Neural cell (in vitro differentiated cells): ENCODE results near the gene PARD3B. TPM values are rescaled to one million over a fixed set of nuclear protein-coding genes. Genes with fewer than 3 reads are reported as not detected.

Experiments
- H2AFZ ChIP-seq: fragments of 200-600, 300-800 bp; sonication (generic), shearing (Covaris generic); 2 replicates; pipeline ENCODE4 v1.6.0; 2014; ENCODE audit warnings: low read depth, mild to moderate bottlenecking, antibody characterized with exemption, low read length, moderate library complexity
- H3F3A ChIP-seq: fragments of 200-600 bp; shearing (Covaris generic); 2 replicates; pipeline ENCODE4 v1.6.1; 2016; ENCODE audit warnings: mild to moderate bottlenecking, moderate library complexity, mixed read lengths, antibody characterized with exemption, low read length; ENCODE audit not compliant: insufficient read depth, poor library complexity, severe bottlenecking
- H3K27ac ChIP-seq: fragments of 200-600, 300-800 bp; sonication (generic), shearing (Covaris generic); 2 replicates; pipeline ENCODE4 v1.5.1; 2014; ENCODE audit warnings: mild to moderate bottlenecking, low read length, moderate library complexity
- H3K27me3 ChIP-seq: fragments of 300-800, 200-600 bp; sonication (generic), shearing (Covaris generic); 2 replicates; pipeline ENCODE4 v1.6.0; 2014; ENCODE audit warnings: mild to moderate bottlenecking, low read depth, low read length, moderate library complexity; ENCODE audit not compliant: insufficient read depth
- H3K36me3 ChIP-seq: fragments of 300-800, 200-600 bp; sonication (generic), shearing (Covaris generic); 2 replicates; pipeline ENCODE4 v1.5.1; 2014; ENCODE audit warnings: mild to moderate bottlenecking, antibody characterized with exemption, low read length, moderate library complexity; ENCODE audit not compliant: insufficient read depth
- H3K4me2 ChIP-seq: fragments of 300-800, 200-600 bp; sonication (generic), shearing (Covaris generic); 2 replicates; pipeline ENCODE4 v1.6.0; 2014; ENCODE audit warnings: mild to moderate bottlenecking, low read length
- H3K4me3 ChIP-seq: fragments of 300-800, 200-600 bp; sonication (generic), shearing (Covaris generic); 2 replicates; pipeline ENCODE4 v1.5.1; 2014; ENCODE audit warnings: mild to moderate bottlenecking, low read length, moderate library complexity
- H3K79me2 ChIP-seq: fragments of 200-600 bp; shearing (Covaris generic); replicated peaks from 2 replicates; pipeline ENCODE4 v1.6.0; 2014; ENCODE audit warnings: mild to moderate bottlenecking, low read length, moderate library complexity; ENCODE audit not compliant: insufficient read depth
- H3K9ac ChIP-seq: fragments of 300-800, 200-600 bp; sonication (generic), shearing (Covaris generic); 2 replicates; pipeline ENCODE4 v1.6.1; 2016; ENCODE audit warnings: mild to moderate bottlenecking, low read length, mixed read lengths
- H3K9me2 ChIP-seq: fragments of 200-600 bp; shearing (Covaris generic); 2 replicates; pipeline ENCODE4 v1.6.1; 2016; ENCODE audit warnings: mild to moderate bottlenecking, low read length, mixed read lengths; ENCODE audit not compliant: insufficient read depth
- H3K9me3 ChIP-seq: fragments of 200-600, 300-800 bp; sonication (generic), shearing (Covaris generic); 2 replicates; pipeline ENCODE4 v1.6.1; 2016; ENCODE audit warnings: mild to moderate bottlenecking, mixed run types, low read length, moderate library complexity, mixed read lengths
- H4K20me1 ChIP-seq: fragments of 200-600 bp; shearing (Covaris generic); 2 replicates; pipeline ENCODE4 v1.6.1; 2016; ENCODE audit warnings: mild to moderate bottlenecking, mixed run types; ENCODE audit not compliant: insufficient read depth
- EP300 ChIP-seq: fragments of 450-650 bp; conservative IDR thresholded peaks from 2 replicates; pipeline ENCODE4 v1.6.1; 2014; ENCODE audit warnings: antibody characterized with exemption, mild to moderate bottlenecking, moderate library complexity; ENCODE audit not compliant: poor library complexity, severe bottlenecking
- EZH2 ChIP-seq: fragments of 200-600, 300-800 bp; shearing (Covaris generic), sonication (generic); IDR thresholded peaks from 2 replicates; pipeline ENCODE4 v1.6.1; 2014; ENCODE audit warnings: antibody characterized with exemption, low read length, borderline replicate concordance, mild to moderate bottlenecking; ENCODE audit not compliant: insufficient read depth, poor library complexity, severe bottlenecking
- MXI1 ChIP-seq: fragments of 450-650 bp; conservative IDR thresholded peaks from 2 replicates; pipeline ENCODE4 v1.6.1; 2014; ENCODE audit warnings: antibody characterized with exemption, mild to moderate bottlenecking; ENCODE audit not compliant: poor library complexity, severe bottlenecking
- POLR2AphosphoS5 ChIP-seq: IDR thresholded peaks from 2 replicates; pipeline ENCODE4 v1.6.1; 2012
- RAD21 ChIP-seq: fragments of 450-650 bp; conservative IDR thresholded peaks from 2 replicates; pipeline ENCODE4 v1.6.1; 2014; ENCODE audit warnings: antibody characterized with exemption, mild to moderate bottlenecking, moderate library complexity
- SMC3 ChIP-seq: fragments of 450-650 bp; conservative IDR thresholded peaks from 2 replicates; pipeline ENCODE4 v1.6.1; 2014; ENCODE audit warnings: antibody characterized with exemption, mild to moderate bottlenecking, moderate library complexity; ENCODE audit not compliant: poor library complexity
- TAF1 ChIP-seq: IDR thresholded peaks from 2 replicates; pipeline ENCODE4 v1.6.1; 2012; ENCODE audit warnings: low read depth
- polyA plus RNA-seq: library from polyadenylated mRNA; depleted of rRNA; stranded (reverse); fragments of >200 nt; gene quantifications from 2 replicates; pipeline ENCODE4 v1.2.3, GENCODE V29; 2014
- TF ChIP-seq, protein P1 (sequence below): IDR thresholded peaks from 2 replicates; pipeline ENCODE4 v1.6.1; 2012; ENCODE audit warnings: borderline replicate concordance
- TF ChIP-seq, protein P2 (sequence below): fragments of 450-650 bp; IDR thresholded peaks from 2 replicates; pipeline ENCODE4 v1.5.1; 2014; ENCODE audit warnings: antibody characterized with exemption, mild to moderate bottlenecking, moderate library complexity; ENCODE audit not compliant: poor library complexity, severe bottlenecking

The PARD3B gene
- polyA plus RNA-seq, 1 donor from 2014 or later: 0.54 TPM

DNA sequence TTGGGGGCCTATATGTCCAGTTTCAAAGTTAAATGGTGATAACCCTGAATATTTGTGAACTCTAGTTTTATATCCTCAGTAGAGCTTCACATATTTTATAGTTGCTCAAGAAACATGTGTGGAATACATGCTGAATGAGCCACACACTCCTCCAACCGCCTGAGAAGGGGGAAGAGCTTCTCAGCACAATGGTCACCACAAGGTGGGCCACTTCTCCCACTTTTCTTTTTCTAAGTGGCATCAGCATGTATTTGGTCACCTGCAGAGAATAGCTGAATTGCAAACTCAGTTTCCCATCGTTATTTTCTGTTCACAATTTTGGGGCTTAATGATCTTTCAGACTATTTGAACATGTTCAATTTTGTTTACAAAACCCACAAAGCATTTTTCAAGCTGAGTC is 340.5 kb downstream of the PARD3B start:
- TF ChIP-seq SMC3 (peak; percentile 13), EP300 (no peak)
- TF ChIP-seq, protein P1, sequence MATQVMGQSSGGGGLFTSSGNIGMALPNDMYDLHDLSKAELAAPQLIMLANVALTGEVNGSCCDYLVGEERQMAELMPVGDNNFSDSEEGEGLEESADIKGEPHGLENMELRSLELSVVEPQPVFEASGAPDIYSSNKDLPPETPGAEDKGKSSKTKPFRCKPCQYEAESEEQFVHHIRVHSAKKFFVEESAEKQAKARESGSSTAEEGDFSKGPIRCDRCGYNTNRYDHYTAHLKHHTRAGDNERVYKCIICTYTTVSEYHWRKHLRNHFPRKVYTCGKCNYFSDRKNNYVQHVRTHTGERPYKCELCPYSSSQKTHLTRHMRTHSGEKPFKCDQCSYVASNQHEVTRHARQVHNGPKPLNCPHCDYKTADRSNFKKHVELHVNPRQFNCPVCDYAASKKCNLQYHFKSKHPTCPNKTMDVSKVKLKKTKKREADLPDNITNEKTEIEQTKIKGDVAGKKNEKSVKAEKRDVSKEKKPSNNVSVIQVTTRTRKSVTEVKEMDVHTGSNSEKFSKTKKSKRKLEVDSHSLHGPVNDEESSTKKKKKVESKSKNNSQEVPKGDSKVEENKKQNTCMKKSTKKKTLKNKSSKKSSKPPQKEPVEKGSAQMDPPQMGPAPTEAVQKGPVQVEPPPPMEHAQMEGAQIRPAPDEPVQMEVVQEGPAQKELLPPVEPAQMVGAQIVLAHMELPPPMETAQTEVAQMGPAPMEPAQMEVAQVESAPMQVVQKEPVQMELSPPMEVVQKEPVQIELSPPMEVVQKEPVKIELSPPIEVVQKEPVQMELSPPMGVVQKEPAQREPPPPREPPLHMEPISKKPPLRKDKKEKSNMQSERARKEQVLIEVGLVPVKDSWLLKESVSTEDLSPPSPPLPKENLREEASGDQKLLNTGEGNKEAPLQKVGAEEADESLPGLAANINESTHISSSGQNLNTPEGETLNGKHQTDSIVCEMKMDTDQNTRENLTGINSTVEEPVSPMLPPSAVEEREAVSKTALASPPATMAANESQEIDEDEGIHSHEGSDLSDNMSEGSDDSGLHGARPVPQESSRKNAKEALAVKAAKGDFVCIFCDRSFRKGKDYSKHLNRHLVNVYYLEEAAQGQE: no peak
- H3K79me2 ChIP-seq: no peaks in the 10 kb centered on the region
- no peaks in the 10 kb centered on the region for H3K9me2 ChIP-seq
- H3K9me3 ChIP-seq: no peaks in the 10 kb centered on the region
- no peak overlapping the region for H3K4me3 ChIP-seq
- H2AFZ ChIP-seq: no peak overlapping the region
- H3K9ac ChIP-seq: no peak overlapping the region
- H3K27ac ChIP-seq: no peak overlapping the region
- H4K20me1 ChIP-seq: no peaks in the 10 kb centered on the region
- no peaks in the 10 kb centered on the region for H3K36me3 ChIP-seq
- no peaks in the 10 kb centered on the region for H3K27me3 ChIP-seq
- H3F3A ChIP-seq: no peaks in the 10 kb centered on the region
- no peak overlapping the region for H3K4me2 ChIP-seq

DNA sequence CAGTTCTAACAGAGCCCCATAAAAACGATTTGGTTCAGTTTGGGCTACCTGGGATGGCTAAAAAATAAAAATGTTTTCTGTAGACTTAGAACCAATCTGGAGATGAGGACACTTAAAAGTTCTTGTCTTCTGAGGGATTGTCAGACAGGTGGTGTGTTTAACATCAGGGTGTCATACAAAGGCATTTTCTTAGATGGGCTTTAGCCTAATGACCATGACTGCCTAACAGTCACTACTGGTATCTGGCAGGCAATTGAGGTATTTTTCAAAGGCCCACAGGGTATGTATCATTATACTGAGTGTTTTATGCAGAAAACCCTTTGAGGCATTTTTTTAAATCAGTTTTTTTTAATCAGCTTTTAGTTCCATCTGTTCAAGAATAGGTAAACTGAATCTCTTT is 341.4 kb downstream of the PARD3B start:
- no peak for TF ChIP-seq EZH2
- no peak for TF ChIP-seq MXI1
- TF ChIP-seq, protein P1: no peak
- TF ChIP-seq RAD21: no peak
- TF ChIP-seq, protein P2, sequence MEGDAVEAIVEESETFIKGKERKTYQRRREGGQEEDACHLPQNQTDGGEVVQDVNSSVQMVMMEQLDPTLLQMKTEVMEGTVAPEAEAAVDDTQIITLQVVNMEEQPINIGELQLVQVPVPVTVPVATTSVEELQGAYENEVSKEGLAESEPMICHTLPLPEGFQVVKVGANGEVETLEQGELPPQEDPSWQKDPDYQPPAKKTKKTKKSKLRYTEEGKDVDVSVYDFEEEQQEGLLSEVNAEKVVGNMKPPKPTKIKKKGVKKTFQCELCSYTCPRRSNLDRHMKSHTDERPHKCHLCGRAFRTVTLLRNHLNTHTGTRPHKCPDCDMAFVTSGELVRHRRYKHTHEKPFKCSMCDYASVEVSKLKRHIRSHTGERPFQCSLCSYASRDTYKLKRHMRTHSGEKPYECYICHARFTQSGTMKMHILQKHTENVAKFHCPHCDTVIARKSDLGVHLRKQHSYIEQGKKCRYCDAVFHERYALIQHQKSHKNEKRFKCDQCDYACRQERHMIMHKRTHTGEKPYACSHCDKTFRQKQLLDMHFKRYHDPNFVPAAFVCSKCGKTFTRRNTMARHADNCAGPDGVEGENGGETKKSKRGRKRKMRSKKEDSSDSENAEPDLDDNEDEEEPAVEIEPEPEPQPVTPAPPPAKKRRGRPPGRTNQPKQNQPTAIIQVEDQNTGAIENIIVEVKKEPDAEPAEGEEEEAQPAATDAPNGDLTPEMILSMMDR: no peak
- no peak for TF ChIP-seq EP300
- no peak for TF ChIP-seq TAF1
- no peak for TF ChIP-seq SMC3
- no peak for TF ChIP-seq POLR2AphosphoS5
- Histone ChIP-seq H2AFZ (no peak overlapping the region), H4K20me1 (no peaks in the 10 kb centered on the region)

More for the DNA sequence above, 341.4 kb downstream of the PARD3B start:
- no peaks in the 10 kb centered on the region for H3K36me3 ChIP-seq
- no peak overlapping the region for H3K9ac ChIP-seq
- H3K9me2 ChIP-seq: no peaks in the 10 kb centered on the region
- no peak overlapping the region for H3K4me2 ChIP-seq
- no peak overlapping the region for H3K27ac ChIP-seq
- H3K9me3 ChIP-seq: no peaks in the 10 kb centered on the region
- no peaks in the 10 kb centered on the region for H3K27me3 ChIP-seq
- no peaks in the 10 kb centered on the region for H3F3A ChIP-seq
- H3K79me2 ChIP-seq: no peaks in the 10 kb centered on the region
- no peak overlapping the region for H3K4me3 ChIP-seq
